ENCODE measurements around the gene WDR87. TPM values are rescaled to one million over a fixed set of nuclear protein-coding genes. Genes with fewer than 3 reads are reported as not detected.

The WDR87 gene
- total and polyA plus RNA-seq, 2 of the 8 experiments (the other 6 are each of a cell fraction or from before 2014, with no cell fraction given): not detected

DNA sequence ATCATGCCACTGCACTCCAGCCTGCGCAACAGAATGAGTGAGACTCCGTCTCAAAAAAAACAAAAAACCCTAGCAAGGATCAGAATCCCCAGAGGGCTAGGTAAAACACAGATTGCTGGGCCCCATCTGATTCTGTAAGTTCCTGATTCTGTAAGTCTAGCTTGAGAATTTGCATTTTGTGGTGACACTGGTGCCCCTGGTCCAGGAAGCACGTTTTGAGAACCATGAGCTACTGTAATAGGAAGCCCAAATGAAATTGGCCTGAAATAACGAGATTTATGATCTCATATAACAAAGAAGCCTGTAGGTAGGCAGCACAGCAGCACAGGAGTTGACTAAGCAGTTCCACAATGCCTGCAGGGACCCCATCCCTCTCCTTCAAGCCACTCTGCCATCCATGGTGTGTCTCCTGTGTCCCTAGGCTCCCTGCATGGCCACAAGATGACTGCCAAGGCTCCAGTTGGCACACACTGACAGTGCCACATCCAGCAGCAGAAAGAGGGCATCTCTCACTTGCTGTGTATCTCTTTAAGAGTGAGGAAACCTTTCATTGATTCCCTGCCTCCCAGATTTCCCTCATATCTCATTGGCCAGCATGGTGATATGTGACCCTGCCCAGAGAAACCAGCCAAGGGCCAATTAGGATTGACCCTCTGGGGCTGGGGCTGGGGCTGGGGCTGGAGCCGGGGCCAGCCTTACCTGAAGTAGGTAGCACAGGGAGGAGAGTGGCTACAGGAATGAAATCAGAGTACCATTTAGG, 22.3 kb upstream of the WDR87 start:
- Histone ChIP-seq H3K4me3 (ENCODE audit: extremely low read depth in 1 of 4, insufficient read depth in 2 of 4, low read depth in 3 of 4, low read length in 4 of 4) (peak overlapping the region in 2 of 4 experiments; percentile 5 to 27; a peak in 3 of 8 replicates), H4K5ac (ENCODE audit: insufficient read length, low read depth, low read length) (no peak overlapping the region), H2AK5ac (ENCODE audit: low read depth, low read length) (peak overlapping the region; percentile 29; the same call in 1 of the 2 replicates), H2AFZ (ENCODE audit: low read length) (no peak overlapping the region), H2BK5ac (ENCODE audit: low read depth, low read length) (peak overlapping the region; percentile 76; the same call in 1 of the 2 replicates), H3K4ac (replicated peaks; ENCODE audit: insufficient read length, low read depth, low read length) (no peak overlapping the region), H3K56ac (replicated peaks; ENCODE audit: insufficient read length, low read depth, low read length) (no peak overlapping the region), H2BK15ac (ENCODE audit: low read length) (peak overlapping the region; percentile 22; the same call in 1 of the 2 replicates), H2BK20ac (ENCODE audit: low read length) (0 out of 2 replicates have a peak overlapping the region, but pooled peaks have one; percentile 76), H3K9me3 (ENCODE audit: insufficient read depth in 2 of 2, low read depth in 1 of 2, low read length in 1 of 2) (no peaks in the 10 kb centered on the region), H3K27me3 (replicated peaks in 1 of 4; ENCODE audit: control insufficient read depth in 3 of 4, extremely low read depth in 1 of 4, insufficient read depth in 3 of 4, low read length in 3 of 4) (no peaks in the 10 kb centered on the region), H3K23ac (ENCODE audit: insufficient read length) (no peak overlapping the region), H2BK120ac (replicated peaks; ENCODE audit: low read depth, low read length) (no peak overlapping the region), H3K4me2 (ENCODE audit: insufficient read depth in 1 of 2, low read depth in 2 of 2, low read length in 2 of 2) (peak overlapping the region; percentile 30 to 55), H3K4me1 (replicated peaks in 1 of 4; ENCODE audit: control insufficient read depth in 3 of 4, insufficient read depth in 4 of 4, low read length in 3 of 4) (peaks cover 25 to 41% (median 31%) of the 10 kb centered on the region in 4 experiments), H3K14ac (ENCODE audit: insufficient read length) (no peak overlapping the region), H4K91ac (replicated peaks; ENCODE audit: insufficient read length, low read length) (no peak overlapping the region), H4K20me1 (replicated peaks in 1 of 2; ENCODE audit: control insufficient read depth in 1 of 2, insufficient read depth in 2 of 2, low read length in 2 of 2) (peaks cover 0 to 4% of the 10 kb centered on the region in 2 experiments), H3K79me2 (ENCODE audit: control insufficient read depth in 1 of 2, insufficient read depth in 2 of 2, low read length in 2 of 2) (peaks cover 0 to 55% of the 10 kb centered on the region in 2 experiments; a peak in 3 of 4 replicates), H2BK12ac (ENCODE audit: low read depth, low read length) (peak overlapping the region; percentile 33; the same call in 1 of the 2 replicates), H3K36me3 (ENCODE audit: control insufficient read depth in 2 of 4, insufficient read depth in 4 of 4, low read length in 3 of 4) (no peaks in the 10 kb centered on the region), H3K23me2 (ENCODE audit: low read depth, low read length) (peaks cover 8% of the 10 kb centered on the region; the same call in 1 of the 2 replicates), H4K8ac (ENCODE audit: extremely low read depth, insufficient read depth, low read length) (no peak overlapping the region), H3K27ac (ENCODE audit: low read depth, low read length) (no peak overlapping the region), H3K18ac (ENCODE audit: extremely low read depth, low read length) (no peak overlapping the region; the same call in 1 of the 2 replicates), H3K79me1 (ENCODE audit: low read depth, low read length) (peaks cover 30% of the 10 kb centered on the region), H3K9ac (replicated peaks in 1 of 4; ENCODE audit: extremely low read depth in 1 of 4, low read depth in 3 of 4, low read length in 3 of 4) (no peak overlapping the region)
- 64% methylated on average over 5 of the region's 5 CpGs; no CpG with 5 or more reads in 1 of the 2 experiments for WGBS, 2 experiments (ENCODE audit: extremely low coverage in 1 of 2, insufficient coverage in 1 of 2, insufficient read length in 1 of 2, insufficient replicate concordance in 2 of 2, low coverage in 1 of 2, low lambda C conversion rate in 2 of 2, missing lambda C conversion rate in 1 of 2)
- no peak for FAIRE-seq
- POLR2A ChIA-PET (ENCODE audit: partially characterized antibody): interaction anchor here (0.8 to 2.5 kb wide), 3 partner anchors 21 to 80 kb away, joined by 3 to 9 read pairs (median 3); partner anchors contain the start of genes SIPA1L3 and WDR87
- DNase-seq (ENCODE audit: low read depth in 1 of 2, low spot score in 2 of 2): no peak
- CTCF ChIA-PET (ENCODE audit: partially characterized antibody): interaction anchor here (0.9 to 4.1 kb wide), 3 partner anchors 11 to 58 kb away, joined by 4 to 11 read pairs (median 5); no protein-coding TSS in a partner anchor
- TF ChIP-seq RFX5 (IDR thresholded peaks at IDR 0.05; ENCODE audit: borderline replicate concordance, low read depth, low read length) (peak; percentile 45; the same call in 1 of the 2 replicates), E2F6 (IDR thresholded peaks at IDR 0.05) (no peak), CTBP2 (IDR thresholded peaks at IDR 0.05; ENCODE audit: borderline replicate concordance, insufficient read depth, insufficient read length, low read length) (peak; percentile 21), KDM4A (IDR thresholded peaks at IDR 0.05; ENCODE audit: low read depth, low read length, severe bottlenecking) (no peak), JUN (IDR thresholded peaks at IDR 0.05; ENCODE audit: low read depth, low read length) (no peak), POU5F1 (IDR thresholded peaks at IDR 0.05; ENCODE audit: low read depth, low read length) (no peak)
- TF ChIP-seq, protein P1, sequence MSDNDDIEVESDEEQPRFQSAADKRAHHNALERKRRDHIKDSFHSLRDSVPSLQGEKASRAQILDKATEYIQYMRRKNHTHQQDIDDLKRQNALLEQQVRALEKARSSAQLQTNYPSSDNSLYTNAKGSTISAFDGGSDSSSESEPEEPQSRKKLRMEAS (IDR thresholded peaks at IDR 0.05): no peak

Data from H1 (cell line).